NCI-H774 (cell line): ENCODE data around the gene SALL1.
A peak's percentile ranks its signal among the peaks of the same experiment; 100 is the strongest.

Source experiments
- DNase-seq: peaks from one replicate; lab custom pipeline; 2025; lab: John Stamatoyannopoulos, UW

SALL1 gene

GRCh38 chr16:51156807-51157200 lies 5.7 kb upstream of the SALL1 start:
- DNase-seq: no peak

GRCh38 chr16:51155820-51156806 lies 5.0 kb upstream of the SALL1 start:
- no peak for DNase-seq

- DNase-seq: no peak
Measured at GRCh38 chr16:51155199-51155607, 4.1 kb upstream of the SALL1 start.

- DNase-seq: no peak
Measured at GRCh38 chr16:51154271-51155171, 3.5 kb upstream of the SALL1 start.

- no peak for DNase-seq
Measured at GRCh38 chr16:51153577-51154031, 2.5 kb upstream of the SALL1 start.

GRCh38 chr16:51152691-51153576 lies 1.9 kb upstream of the SALL1 start:
- DNase-seq: no peak

- peak; percentile 90 for DNase-seq
Measured at GRCh38 chr16:51151961-51152663, 1.0 kb upstream of the SALL1 start.

- peak; percentile 92 for DNase-seq
Measured at GRCh38 chr16:51151435-51151960, 428 bp upstream of the SALL1 start.

- DNase-seq: no peak
Measured at GRCh38 chr16:51150165-51150887, 744 bp downstream of the SALL1 start.

GRCh38 chr16:51149721-51150164 lies 1.3 kb downstream of the SALL1 start:
- no peak for DNase-seq

- no peak for DNase-seq
Measured at GRCh38 chr16:51149251-51149661, 1.8 kb downstream of the SALL1 start.

GRCh38 chr16:51148678-51149228 lies 2.3 kb downstream of the SALL1 start:
- DNase-seq: no peak

- DNase-seq: no peak
Measured at GRCh38 chr16:51147776-51148677, 3.0 kb downstream of the SALL1 start.

- DNase-seq: no peak
Measured at GRCh38 chr16:51146256-51146924, 4.7 kb downstream of the SALL1 start.

- DNase-seq: peak; percentile 67
Measured at GRCh38 chr16:51144203-51144602, 6.9 kb downstream of the SALL1 start.

- no peak for DNase-seq
Measured at GRCh38 chr16:51143196-51143977, 7.7 kb downstream of the SALL1 start.

GRCh38 chr16:51141541-51141940 lies 9.5 kb downstream of the SALL1 start:
- no peak for DNase-seq
